C4-2B (cell line): ENCODE data around the gene SIRT2.

Source experiments
- CTCF ChIP-seq: fragments of 450-650 bp; conservative IDR thresholded peaks from 2 replicates; pipeline ENCODE4 v1.5.1; 2017; ENCODE audit warnings: mild to moderate bottlenecking
- ZFX ChIP-seq: fragments of 450-650 bp; IDR thresholded peaks from 2 replicates; pipeline ENCODE4 v1.6.1; 2017

- TF ChIP-seq CTCF (no peak), ZFX (no peak)
These were observed 23.1 kb upstream of the SIRT2 start for GRCh38 chr19:38922482-38922881.
